ENCODE results near the gene NFE2L1.
"Not testable (repeated sequence)": the region's sequence is repeated elsewhere in the genome, so short reads cannot be mapped to it uniquely, and the experiment has no call there.

NFE2L1 gene

GRCh38 chr17:48024149-48025039 is 23.8 kb upstream of the NFE2L1 start:
- no peak for DNase-seq (ENCODE audit: low read depth)

- peak; percentile 96 for DNase-seq (ENCODE audit: low read depth)
These were observed 22.9 kb upstream of the NFE2L1 start for GRCh38 chr17:48025040-48025903.

GRCh38 chr17:48025904-48026501 is 22.2 kb upstream of the NFE2L1 start:
- no peak for DNase-seq (ENCODE audit: low read depth)

GRCh38 chr17:48026502-48027321 is 21.4 kb upstream of the NFE2L1 start:
- DNase-seq (ENCODE audit: low read depth) = peak; percentile 56

GRCh38 chr17:48027322-48027981 is 20.7 kb upstream of the NFE2L1 start:
- no peak for DNase-seq (ENCODE audit: low read depth)

- no peak for DNase-seq (ENCODE audit: low read depth)
These were observed 19.4 kb upstream of the NFE2L1 start for GRCh38 chr17:48028736-48029135.

GRCh38 chr17:48030531-48030930 is 17.6 kb upstream of the NFE2L1 start:
- no peak for DNase-seq (ENCODE audit: low read depth)

GRCh38 chr17:48031966-48032365 is 16.2 kb upstream of the NFE2L1 start:
- no peak for DNase-seq (ENCODE audit: low read depth)

GRCh38 chr17:48034734-48035133 is 13.4 kb upstream of the NFE2L1 start:
- not testable (repeated sequence) for DNase-seq (ENCODE audit: low read depth)

GRCh38 chr17:48036693-48037035 is 11.5 kb upstream of the NFE2L1 start:
- DNase-seq (ENCODE audit: low read depth) = no peak

GRCh38 chr17:48037036-48037837 is 10.9 kb upstream of the NFE2L1 start, which contains the start of gene COPZ2:
Gene COPZ2 (minus strand): TSS chr17:48037797. CDS start chr17:48037777, 20 bp downstream.
- DNase-seq (ENCODE audit: low read depth) = peak; percentile 51

- no peak for DNase-seq (ENCODE audit: low read depth)
These were observed 10.3 kb upstream of the NFE2L1 start for GRCh38 chr17:48037838-48038323.

GRCh38 chr17:48038687-48039086 is 9.5 kb upstream of the NFE2L1 start:
- no peak for DNase-seq (ENCODE audit: low read depth)

GRCh38 chr17:48043176-48043575 is 5.0 kb upstream of the NFE2L1 start:
- no peak for DNase-seq (ENCODE audit: low read depth)

- no peak for DNase-seq (ENCODE audit: low read depth)
These were observed 3.3 kb upstream of the NFE2L1 start for GRCh38 chr17:48044851-48045250.

- DNase-seq (ENCODE audit: low read depth) = no peak
These were observed 2.7 kb upstream of the NFE2L1 start for GRCh38 chr17:48045316-48046001.

- no peak for DNase-seq (ENCODE audit: low read depth)
These were observed 1.9 kb upstream of the NFE2L1 start for GRCh38 chr17:48046296-48046695.

GRCh38 chr17:48047113-48047740 is 932 bp upstream of the NFE2L1 start:
- no peak for DNase-seq (ENCODE audit: low read depth)
